Loucy (cell line): ENCODE measurements around the gene XRN2.

Experiments
- H2AFZ ChIP-seq: fragments of 200-600 bp; sonication (generic); 2 replicates; pipeline ENCODE4 v1.6.0; 2016; ENCODE audit warnings: antibody characterized with exemption, mild to moderate bottlenecking, low read length, moderate library complexity
- H3F3A ChIP-seq: fragments of 200-600 bp; 2 replicates; pipeline ENCODE4 v1.6.0; 2016; ENCODE audit warnings: antibody characterized with exemption, low read depth, mild to moderate bottlenecking
- H3K27me3 ChIP-seq: fragments of 200-600 bp; sonication (generic); 2 replicates; pipeline ENCODE4 v1.6.1; 2014; ENCODE audit warnings: low read length, mild to moderate bottlenecking; ENCODE audit not compliant: insufficient read depth, poor library complexity, severe bottlenecking
- H3K36me3 ChIP-seq: fragments of 200-600 bp; sonication (generic); 2 replicates; pipeline ENCODE4 v1.6.1; 2016; ENCODE audit warnings: low read length; ENCODE audit not compliant: insufficient read depth
- H3K4me1 ChIP-seq: fragments of 200-600 bp; sonication (generic); 2 replicates; pipeline ENCODE4 v1.5.1; 2014; ENCODE audit warnings: low read length, mild to moderate bottlenecking; ENCODE audit not compliant: insufficient read depth, poor library complexity, severe bottlenecking
- H3K4me2 ChIP-seq: fragments of 200-600 bp; sonication (generic); 2 replicates; pipeline ENCODE4 v1.6.0; 2014; ENCODE audit warnings: antibody characterized with exemption, low read length, low read depth, mild to moderate bottlenecking; ENCODE audit not compliant: poor library complexity, severe bottlenecking
- H3K4me3 ChIP-seq: fragments of 200-600 bp; sonication (generic); 2 replicates; pipeline ENCODE4 v1.5.1; 2014; ENCODE audit warnings: low read length, mild to moderate bottlenecking, mixed read lengths; ENCODE audit not compliant: poor library complexity, severe bottlenecking
- H3K79me2 ChIP-seq: fragments of 200-600 bp; sonication (generic); 2 replicates; pipeline ENCODE4 v1.6.1; 2014; ENCODE audit warnings: low read length; ENCODE audit not compliant: insufficient read depth
- H3K9ac ChIP-seq: fragments of 200-600 bp; sonication (generic); 2 replicates; pipeline ENCODE4 v1.6.0; 2014; ENCODE audit warnings: mild to moderate bottlenecking, low read depth, low read length, moderate library complexity; ENCODE audit not compliant: poor library complexity, severe bottlenecking
- H3K9me2 ChIP-seq: fragments of 200-600 bp; sonication (generic); replicated peaks from 2 replicates; pipeline ENCODE4 v1.6.1; 2016; ENCODE audit warnings: low read depth, low read length, mixed read lengths
- H3K9me3 ChIP-seq: fragments of 200-600 bp; sonication (generic); 2 replicates; pipeline ENCODE4 v1.6.1; 2014; ENCODE audit warnings: mild to moderate bottlenecking, antibody characterized with exemption, low read length, low read depth; ENCODE audit not compliant: insufficient read depth
- H4K20me1 ChIP-seq: fragments of 200-600 bp; sonication (generic); 2 replicates; pipeline ENCODE4 v1.6.0; 2014; ENCODE audit warnings: antibody characterized with exemption, low read length, mild to moderate bottlenecking; ENCODE audit not compliant: insufficient read depth, poor library complexity, severe bottlenecking
- CTCF ChIP-seq: fragments of 200-600 bp; sonication (generic); conservative IDR thresholded peaks from 2 replicates; pipeline ENCODE4 v1.5.1; 2014; ENCODE audit warnings: mild to moderate bottlenecking, antibody characterized with exemption, low read length
- EZH2phosphoT487 ChIP-seq: fragments of 200-600 bp; IDR thresholded peaks from 2 replicates; pipeline ENCODE4 v1.6.1; 2018; ENCODE audit warnings: antibody characterized with exemption, mild to moderate bottlenecking, moderate library complexity, borderline replicate concordance

XRN2 gene

GRCh38 chr20:21286775-21287174 is 16.4 kb upstream of the XRN2 start:
- Histone ChIP-seq H3K9me3 (no peaks in the 10 kb centered on the region), H3K9me2 (no peaks in the 10 kb centered on the region), H3K27me3 (no peaks in the 10 kb centered on the region), H3K4me2 (no peak overlapping the region), H4K20me1 (no peaks in the 10 kb centered on the region), H3K4me1 (no peaks in the 10 kb centered on the region), H3K9ac (no peak overlapping the region), H3K79me2 (no peaks in the 10 kb centered on the region), H3K4me3 (no peak overlapping the region), H2AFZ (no peak overlapping the region), H3K36me3 (no peaks in the 10 kb centered on the region), H3F3A (no peaks in the 10 kb centered on the region)
- no peak for TF ChIP-seq CTCF
- TF ChIP-seq EZH2phosphoT487 = no peak

- H2AFZ ChIP-seq = no peak overlapping the region
- H3F3A ChIP-seq = no peaks in the 10 kb centered on the region
- H3K9ac ChIP-seq = no peak overlapping the region
- no peaks in the 10 kb centered on the region for H3K27me3 ChIP-seq
- TF ChIP-seq EZH2phosphoT487 = no peak
- TF ChIP-seq CTCF = no peak
- no peaks in the 10 kb centered on the region for H3K36me3 ChIP-seq
- no peak overlapping the region for H3K4me2 ChIP-seq
- no peaks in the 10 kb centered on the region for H3K9me2 ChIP-seq
- no peaks in the 10 kb centered on the region for H3K4me1 ChIP-seq
- H3K9me3 ChIP-seq = no peaks in the 10 kb centered on the region
- no peaks in the 10 kb centered on the region for H4K20me1 ChIP-seq
- no peak overlapping the region for H3K4me3 ChIP-seq
- no peaks in the 10 kb centered on the region for H3K79me2 ChIP-seq
Observed at GRCh38 chr20:21288587-21289370, 14.4 kb upstream of the XRN2 start.

GRCh38 chr20:21289651-21290050 is 13.5 kb upstream of the XRN2 start:
- Histone ChIP-seq H2AFZ (no peak overlapping the region), H3K9me3 (no peaks in the 10 kb centered on the region), H3K4me1 (no peaks in the 10 kb centered on the region), H4K20me1 (no peaks in the 10 kb centered on the region), H3F3A (no peaks in the 10 kb centered on the region), H3K9me2 (no peaks in the 10 kb centered on the region), H3K27me3 (no peaks in the 10 kb centered on the region), H3K4me2 (no peak overlapping the region), H3K9ac (no peak overlapping the region), H3K79me2 (no peaks in the 10 kb centered on the region), H3K4me3 (no peak overlapping the region), H3K36me3 (no peaks in the 10 kb centered on the region)
- TF ChIP-seq EZH2phosphoT487 = no peak
- no peak for TF ChIP-seq CTCF
